Measurements from ENCODE around the gene XPNPEP3.

The XPNPEP3 gene

DNA sequence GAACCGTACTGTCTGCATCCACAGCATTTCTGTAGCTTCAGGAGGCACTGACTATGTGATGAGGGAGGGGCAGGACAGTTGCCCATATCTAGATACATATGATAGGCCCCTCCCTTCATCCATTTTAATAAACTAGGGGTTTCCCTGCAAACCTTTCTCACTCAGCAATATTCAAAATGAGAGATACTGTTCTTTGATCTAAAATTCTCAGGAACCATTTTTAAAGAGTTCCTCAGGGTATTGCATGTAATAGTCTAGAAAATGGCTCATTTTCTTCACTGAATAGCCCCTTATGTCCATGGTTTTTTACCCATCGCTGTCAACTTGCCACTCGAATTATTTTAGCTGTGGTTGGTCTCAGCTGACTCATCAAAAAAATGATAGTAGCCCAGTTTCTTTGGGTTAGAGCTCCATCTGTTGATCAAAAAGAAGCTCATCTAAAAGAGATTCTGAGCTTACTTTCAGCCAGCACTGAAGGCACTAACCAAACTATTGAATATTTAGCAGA, 42.0 kb downstream of the XPNPEP3 start:
- peaks cover 8% of the 10 kb centered on the region for H3K4me1 ChIP-seq (ENCODE audit: insufficient read depth, low read length, severe bottlenecking)
- no peaks in the 10 kb centered on the region for H3K79me2 ChIP-seq (ENCODE audit: insufficient read depth, low read length)
- H3K9me3 ChIP-seq (ENCODE audit: low read length) = no peaks in the 10 kb centered on the region
- peak overlapping the region; percentile 3 for H3K4me3 ChIP-seq (ENCODE audit: low read depth, low read length, poor library complexity, severe bottlenecking)
- H3F3A ChIP-seq (ENCODE audit: insufficient read depth, low read length) = no peaks in the 10 kb centered on the region
- H3K27me3 ChIP-seq (ENCODE audit: insufficient read depth, low read length) = no peaks in the 10 kb centered on the region
- peak overlapping the region; percentile 32 for H3K4me2 ChIP-seq (ENCODE audit: low read length)
- no peaks in the 10 kb centered on the region for H3K36me3 ChIP-seq (ENCODE audit: insufficient read depth, low read length)
- no peak overlapping the region for H3K9ac ChIP-seq (ENCODE audit: low read length)
- H2AFZ ChIP-seq (ENCODE audit: low read length) = no peak overlapping the region
- TF ChIP-seq EZH2 (IDR thresholded peaks at IDR 0.05; ENCODE audit: borderline replicate concordance, low read length) = no peak
- TF ChIP-seq, protein P1, sequence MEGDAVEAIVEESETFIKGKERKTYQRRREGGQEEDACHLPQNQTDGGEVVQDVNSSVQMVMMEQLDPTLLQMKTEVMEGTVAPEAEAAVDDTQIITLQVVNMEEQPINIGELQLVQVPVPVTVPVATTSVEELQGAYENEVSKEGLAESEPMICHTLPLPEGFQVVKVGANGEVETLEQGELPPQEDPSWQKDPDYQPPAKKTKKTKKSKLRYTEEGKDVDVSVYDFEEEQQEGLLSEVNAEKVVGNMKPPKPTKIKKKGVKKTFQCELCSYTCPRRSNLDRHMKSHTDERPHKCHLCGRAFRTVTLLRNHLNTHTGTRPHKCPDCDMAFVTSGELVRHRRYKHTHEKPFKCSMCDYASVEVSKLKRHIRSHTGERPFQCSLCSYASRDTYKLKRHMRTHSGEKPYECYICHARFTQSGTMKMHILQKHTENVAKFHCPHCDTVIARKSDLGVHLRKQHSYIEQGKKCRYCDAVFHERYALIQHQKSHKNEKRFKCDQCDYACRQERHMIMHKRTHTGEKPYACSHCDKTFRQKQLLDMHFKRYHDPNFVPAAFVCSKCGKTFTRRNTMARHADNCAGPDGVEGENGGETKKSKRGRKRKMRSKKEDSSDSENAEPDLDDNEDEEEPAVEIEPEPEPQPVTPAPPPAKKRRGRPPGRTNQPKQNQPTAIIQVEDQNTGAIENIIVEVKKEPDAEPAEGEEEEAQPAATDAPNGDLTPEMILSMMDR (IDR thresholded peaks at IDR 0.05; ENCODE audit: low read length) = peak; percentile 78
- H3K9me2 ChIP-seq (ENCODE audit: low read depth, low read length) = no peaks in the 10 kb centered on the region
- H4K20me1 ChIP-seq (ENCODE audit: insufficient read depth, low read length) = no peaks in the 10 kb centered on the region
- H3K27ac ChIP-seq (ENCODE audit: low read depth, low read length, poor library complexity, severe bottlenecking) = peak overlapping the region; percentile 34

DNA sequence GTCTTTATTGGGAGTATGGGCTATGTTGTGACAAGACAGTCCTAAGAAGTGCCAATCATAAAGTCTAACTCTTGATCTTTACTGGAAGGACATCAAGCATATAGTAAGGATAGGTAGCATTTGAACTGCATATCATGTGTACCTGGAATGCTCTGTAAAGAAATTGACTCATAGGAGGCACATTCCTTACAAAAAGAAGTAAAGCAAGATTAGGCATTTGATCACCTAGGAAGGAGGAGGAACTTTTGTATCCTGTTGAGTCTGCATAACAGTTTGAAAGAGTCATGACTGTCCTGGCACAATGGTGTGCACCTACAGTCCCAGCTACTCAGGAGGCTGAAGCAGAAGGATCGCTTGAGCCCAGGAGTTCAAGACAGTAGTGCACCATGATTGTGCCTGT, 47.2 kb downstream of the XPNPEP3 start:
- Histone ChIP-seq H3K79me2 (ENCODE audit: insufficient read depth, low read length) (no peaks in the 10 kb centered on the region), H3F3A (ENCODE audit: insufficient read depth, low read length) (no peaks in the 10 kb centered on the region), H3K36me3 (ENCODE audit: insufficient read depth, low read length) (peaks cover 9% of the 10 kb centered on the region; the same call in 1 of the 2 replicates), H4K20me1 (ENCODE audit: insufficient read depth, low read length) (no peaks in the 10 kb centered on the region), H3K4me1 (ENCODE audit: insufficient read depth, low read length, severe bottlenecking) (peaks cover 2% of the 10 kb centered on the region), H3K9me3 (ENCODE audit: low read length) (no peaks in the 10 kb centered on the region), H2AFZ (ENCODE audit: low read length) (no peak overlapping the region), H3K9ac (ENCODE audit: low read length) (no peak overlapping the region), H3K4me2 (ENCODE audit: low read length) (no peak overlapping the region), H3K4me3 (ENCODE audit: low read depth, low read length, poor library complexity, severe bottlenecking) (no peak overlapping the region), H3K27ac (ENCODE audit: low read depth, low read length, poor library complexity, severe bottlenecking) (no peak overlapping the region), H3K27me3 (ENCODE audit: insufficient read depth, low read length) (no peaks in the 10 kb centered on the region), H3K9me2 (ENCODE audit: low read depth, low read length) (no peaks in the 10 kb centered on the region)
- TF ChIP-seq, protein P1 (IDR thresholded peaks at IDR 0.05; ENCODE audit: low read length) = no peak
- no peak for TF ChIP-seq EZH2 (IDR thresholded peaks at IDR 0.05; ENCODE audit: borderline replicate concordance, low read length)

DNA sequence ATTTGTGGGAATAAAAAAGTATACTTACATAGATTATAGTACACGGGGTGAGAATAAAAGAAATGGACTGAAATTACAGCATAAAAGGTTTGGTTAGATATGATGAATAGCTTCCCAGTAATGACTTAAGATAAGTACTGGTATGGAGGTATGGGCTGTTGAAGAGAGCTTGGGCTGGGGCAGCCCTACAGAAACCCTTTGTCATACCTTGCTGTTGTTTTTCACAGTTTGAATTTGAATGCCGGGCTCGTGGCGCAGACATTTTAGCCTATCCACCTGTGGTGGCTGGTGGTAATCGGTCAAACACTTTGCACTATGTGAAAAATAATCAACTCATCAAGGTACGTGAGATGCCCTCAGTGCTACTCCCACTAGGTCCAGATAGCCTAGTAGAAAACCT, 51.9 kb downstream of the XPNPEP3 start:
- Histone ChIP-seq H2AFZ (ENCODE audit: low read length) (no peak overlapping the region), H3K27ac (ENCODE audit: low read depth, low read length, poor library complexity, severe bottlenecking) (no peak overlapping the region), H4K20me1 (ENCODE audit: insufficient read depth, low read length) (no peaks in the 10 kb centered on the region), H3K4me2 (ENCODE audit: low read length) (no peak overlapping the region), H3K79me2 (ENCODE audit: insufficient read depth, low read length) (no peaks in the 10 kb centered on the region), H3K4me3 (ENCODE audit: low read depth, low read length, poor library complexity, severe bottlenecking) (no peak overlapping the region), H3K9me3 (ENCODE audit: low read length) (no peaks in the 10 kb centered on the region), H3K9ac (ENCODE audit: low read length) (no peak overlapping the region), H3F3A (ENCODE audit: insufficient read depth, low read length) (no peaks in the 10 kb centered on the region), H3K27me3 (ENCODE audit: insufficient read depth, low read length) (no peaks in the 10 kb centered on the region), H3K4me1 (ENCODE audit: insufficient read depth, low read length, severe bottlenecking) (no peaks in the 10 kb centered on the region), H3K9me2 (ENCODE audit: low read depth, low read length) (no peaks in the 10 kb centered on the region), H3K36me3 (ENCODE audit: insufficient read depth, low read length) (peaks cover 18% of the 10 kb centered on the region; the same call in 1 of the 2 replicates)
- no peak for TF ChIP-seq EZH2 (IDR thresholded peaks at IDR 0.05; ENCODE audit: borderline replicate concordance, low read length)
- TF ChIP-seq, protein P1 (IDR thresholded peaks at IDR 0.05; ENCODE audit: low read length) = no peak
